Natural killer cell (primary cell): ENCODE results near the gene RFNG. TPM values are rescaled to one million over a fixed set of nuclear protein-coding genes. Genes with fewer than 3 reads are reported as not detected.
A peak's percentile ranks its signal among the peaks of the same experiment; 100 is the strongest.

Source experiments
- ATAC-seq, 3 donors: fragments of 150-1000 bp in 2 of 3; fragments of 200-7000 bp in 1 of 3; cut with Tn5 transposase; 1 replicate in 1 of 3; 2 replicates in 2 of 3; pipeline ENCODE4 v1.10.0; 2021; ENCODE audit warnings: mild to moderate bottlenecking in 2 of 3, moderate library complexity in 2 of 3
- DNase-seq, 2 donors: peaks; one replicate each; pipeline versions ENCODE4 v3.0.0 to v3.0.0-alpha.2; 2013 to 2021; ENCODE audit warnings: mixed read lengths in 1 of 2
- H3K27ac ChIP-seq: one replicate; pipeline ENCODE4 v1.5.1; 2013; ENCODE audit warnings: mild to moderate bottlenecking, low read length
- H3K27me3 ChIP-seq: one replicate; pipeline ENCODE4 v1.6.1; 2013; ENCODE audit warnings: low read length; ENCODE audit not compliant: control insufficient read depth, insufficient read depth
- H3K36me3 ChIP-seq: one replicate; pipeline ENCODE4 v1.6.1; 2013; ENCODE audit warnings: low read length; ENCODE audit not compliant: control insufficient read depth, insufficient read depth
- H3K4me1 ChIP-seq: one replicate; pipeline ENCODE4 v1.6.1; 2013; ENCODE audit warnings: low read length; ENCODE audit not compliant: control insufficient read depth, insufficient read depth
- H3K4me3 ChIP-seq: one replicate; pipeline ENCODE4 v1.5.1; 2013; ENCODE audit warnings: low read length
- H3K9me3 ChIP-seq: one replicate; pipeline ENCODE4 v1.6.1; 2013; ENCODE audit warnings: low read length; ENCODE audit not compliant: control insufficient read depth, insufficient read depth
- H3K27ac Mint-ChIP-seq, 2 donors: one replicate each; pipeline ENCODE4 v1.8.0; 2022; ENCODE audit warnings: mild to moderate bottlenecking in 2 of 2, mixed read lengths in 2 of 2, moderate library complexity in 1 of 2
- H3K27me3 Mint-ChIP-seq, 2 donors: one replicate each; pipeline ENCODE4 v1.8.0; 2022; ENCODE audit warnings: low read depth in 2 of 2, mixed read lengths in 2 of 2
- H3K36me3 Mint-ChIP-seq: one replicate; pipeline ENCODE4 v1.8.0; 2022; ENCODE audit warnings: mixed read lengths
- H3K4me1 Mint-ChIP-seq, 2 donors: one replicate each; pipeline ENCODE4 v1.8.0; 2022; ENCODE audit warnings: mixed read lengths in 2 of 2
- H3K4me3 Mint-ChIP-seq: one replicate; pipeline ENCODE4 v1.8.0; 2022; ENCODE audit warnings: mild to moderate bottlenecking, moderate library complexity, mixed read lengths
- H3K9me3 Mint-ChIP-seq, 2 donors: one replicate each; pipeline ENCODE4 v1.8.0; 2022; ENCODE audit warnings: mixed read lengths in 2 of 2
- CTCF ChIP-seq: fragments of 200-600 bp; IDR thresholded peaks from one replicate; pipeline ENCODE4 v1.8.0; 2022; ENCODE audit warnings: antibody characterized with exemption
- WGBS: methylation state at CpG from one replicate; pipeline ENCODE4 v1.1.7; 2013; ENCODE audit warnings: missing lambda C conversion rate; ENCODE audit not compliant: insufficient coverage; 5-methylcytosine and 5-hydroxymethylcytosine counted together
- intact Hi-C: fragments of 100-400 bp; cut with micrococcal nuclease; formaldehyde crosslinking; loops from one replicate; pipeline ENCODE4 v1.14.2; 2022
- total RNA-seq, 4 donors: library from RNA; stranded (reverse); fragments of 120-200 nt in 1 of 4; gene quantifications; one replicate each; pipeline versions ENCODE4 v1.2.3 to v1.2.4, GENCODE V29; 2013 to 2022

Gene RFNG
- total RNA-seq, 3 donors from 2014 or later (not counting 1 experiment from before 2014, with no cell fraction given), result 22.7 to 26.7 (median 23.2) TPM

- Histone ChIP-seq H3K27ac (no peak overlapping the region), H3K27me3 (peaks cover 4% of the 10 kb centered on the region), H3K4me1 (peaks cover 33% of the 10 kb centered on the region), H3K36me3 (no peaks in the 10 kb centered on the region), H3K9me3 (no peaks in the 10 kb centered on the region), H3K4me3 (no peak overlapping the region)
- H3K36me3 Mint-ChIP-seq, result no peaks in the 10 kb centered on the region
- ATAC-seq, result no peak
- H3K27me3 Mint-ChIP-seq, result peaks cover 0 to 3% of the 10 kb centered on the region in 2 donors
- no peaks in the 10 kb centered on the region for H3K9me3 Mint-ChIP-seq
- intact Hi-C loops, result no loop called here
- DNase-seq, result no peak
- H3K27ac Mint-ChIP-seq, result no peak overlapping the region
- WGBS, result 98% methylated on average over 17 of the region's 17 CpGs
- H3K4me3 Mint-ChIP-seq, result no peak overlapping the region
- TF ChIP-seq CTCF, result no peak
- H3K4me1 Mint-ChIP-seq, result peaks cover 7 to 39% of the 10 kb centered on the region in 2 donors
Observed at GRCh38 chr17:82024859-82025258, 26.8 kb downstream of the RFNG start.

GRCh38 chr17:82023447-82024241, 28.0 kb downstream of the RFNG start:
- Histone ChIP-seq H3K4me1 (peaks cover 29% of the 10 kb centered on the region), H3K27me3 (no peaks in the 10 kb centered on the region), H3K27ac (no peak overlapping the region), H3K9me3 (no peaks in the 10 kb centered on the region), H3K36me3 (no peaks in the 10 kb centered on the region), H3K4me3 (peak overlapping the region; percentile 54)
- no peak for ATAC-seq
- TF ChIP-seq CTCF, result no peak
- intact Hi-C loops, result loop anchor here (1.0 to 2.0 kb wide), 2 partner anchors 14 to 75 kb away; partner anchors contain the start of genes DCXR and FASN
- H3K4me3 Mint-ChIP-seq, result peak overlapping the region; percentile 77
- H3K27ac Mint-ChIP-seq, result peak overlapping the region in 1 of 2 donors; percentile 92
- H3K4me1 Mint-ChIP-seq, result peaks cover 7 to 34% of the 10 kb centered on the region in 2 donors
- no peaks in the 10 kb centered on the region for H3K27me3 Mint-ChIP-seq
- H3K36me3 Mint-ChIP-seq, result no peaks in the 10 kb centered on the region
- WGBS, result 5% methylated on average over 55 of the region's 55 CpGs
- H3K9me3 Mint-ChIP-seq, result no peaks in the 10 kb centered on the region
- peak in 1 of 2 donors; percentile 45 for DNase-seq

GRCh38 chr17:82022981-82023446, 28.6 kb downstream of the RFNG start, which contains the start of gene LRRC45:
Gene LRRC45, plus strand, starts transcription at chr17:82023305. Its CDS starts 339 bp downstream, at chr17:82023644.
- Mint-ChIP-seq H3K36me3 (no peaks in the 10 kb centered on the region), H3K27me3 (no peaks in the 10 kb centered on the region), H3K4me3 (peak within 1 kb of the TSS; percentile 83), H3K27ac (peak within 1 kb of the TSS in 1 of 2 donors; percentile 92), H3K4me1 (peaks cover 7 to 34% of the 10 kb centered on the region in 2 donors), H3K9me3 (no peaks in the 10 kb centered on the region)
- Histone ChIP-seq H3K4me3 (peak within 1 kb of the TSS; percentile 77), H3K9me3 (no peaks in the 10 kb centered on the region), H3K4me1 (peaks cover 29% of the 10 kb centered on the region), H3K27me3 (no peaks in the 10 kb centered on the region), H3K36me3 (no peaks in the 10 kb centered on the region), H3K27ac (peak within 1 kb of the TSS; percentile 38)
- ATAC-seq (peak; percentile 94 to 99 (median 94)), DNase-seq (peak; percentile 99)
- intact Hi-C loops, result loop anchor here (1.0 to 2.0 kb wide), 2 partner anchors 14 to 76 kb away; partner anchors contain the start of genes DCXR and FASN
- WGBS, result under 1% methylated on average over 42 of the region's 42 CpGs
- no peak for TF ChIP-seq CTCF
